Prostate gland (tissue), 2 donors: ENCODE measurements around the gene KCNE3. TPM values are rescaled to one million over a fixed set of nuclear protein-coding genes. Genes with fewer than 3 reads are reported as not detected.

Source experiments
- DNase-seq: peaks from one replicate; pipeline ENCODE4 v3.0.0-alpha.2; 2019; ENCODE audit warnings: low spot score
- H3K27ac ChIP-seq, 2 donors: fragments of 200-600 bp; sonication (generic); 2 replicates each; pipeline ENCODE4 v1.5.1; 2017 to 2019
- H3K27me3 ChIP-seq: fragments of 200-600 bp; sonication (generic); replicated peaks from 2 replicates; pipeline ENCODE4 v1.5.1; 2019; ENCODE audit not compliant: insufficient read depth
- H3K36me3 ChIP-seq, 2 donors: fragments of 200-600 bp; sonication (generic); 1 replicate in 1 of 2; 2 replicates in 1 of 2; pipeline versions ENCODE4 v1.5.1 to v1.8.1; 2017 to 2019
- H3K4me1 ChIP-seq: fragments of 200-600 bp; sonication (generic); replicated peaks from 2 replicates; pipeline ENCODE4 v1.5.1; 2019
- H3K4me3 ChIP-seq, 2 donors: fragments of 200-600 bp; sonication (generic); 2 replicates each; pipeline ENCODE4 v1.5.1; 2017 to 2019
- H3K9me3 ChIP-seq: fragments of 200-600 bp; sonication (generic); 2 replicates; pipeline ENCODE4 v1.5.1; 2017
- POLR2A ChIP-seq: fragments of 450-650 bp; IDR thresholded peaks from one replicate; pipeline ENCODE4 v1.6.1; 2016; ENCODE audit warnings: antibody characterized with exemption, mild to moderate bottlenecking
- POLR2AphosphoS5 ChIP-seq: sonication (generic); formaldehyde crosslinking; IDR thresholded peaks from one replicate; pipeline ENCODE4 v1.6.1; 2017; ENCODE audit warnings: antibody characterized with exemption
- WGBS: methylation state at CpG from one replicate; pipeline ENCODE4 v1.1.5; 2018; 5-methylcytosine and 5-hydroxymethylcytosine counted together
- intact Hi-C: fragments of 100-400 bp; cut with DNase I; formaldehyde crosslinking; loops from one replicate; pipeline ENCODE4 v1.14.2; 2022
- total RNA-seq, 2 donors: library from RNA; depleted of rRNA; stranded (reverse); fragments of >200 nt; gene quantifications; one replicate each; pipeline ENCODE4 v1.1.0, GENCODE V29; 2016
- TF ChIP-seq, protein P1 (sequence below), 4 experiments: fragments of 200-600 bp in 2 of 4; fragments of 450-650 bp in 2 of 4; sonication (generic) in 2 of 4; IDR thresholded peaks; 1 replicate in 3 of 4; 2 replicates in 1 of 4; pipeline ENCODE4 v1.5.1; 2016 to 2019; ENCODE audit warnings: antibody characterized with exemption in 4 of 4, mild to moderate bottlenecking in 2 of 4, moderate library complexity in 2 of 4

The KCNE3 gene
- total RNA-seq, 2 donors from 2014 or later: 8.2 to 10.7 TPM

DNA sequence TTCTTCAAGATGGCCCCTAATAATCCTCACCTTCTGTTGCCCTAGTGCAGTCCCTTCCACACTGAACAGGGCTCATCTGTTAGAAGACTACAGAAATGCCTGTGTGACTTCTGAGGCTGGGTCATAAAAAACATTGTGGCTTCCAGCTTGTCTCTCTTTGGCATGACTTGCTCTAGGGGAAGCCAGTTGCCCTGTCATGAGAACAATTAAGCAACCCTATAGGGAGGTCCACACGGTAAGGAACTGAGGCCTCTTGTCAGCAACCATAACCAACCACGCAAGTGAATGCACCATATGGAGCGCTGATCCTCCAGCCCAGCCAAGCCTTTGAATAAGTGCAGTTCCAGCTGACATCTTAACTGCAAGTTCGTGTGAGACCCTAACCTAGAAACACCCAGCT is 23.6 kb upstream of the KCNE3 start:
- Histone ChIP-seq H3K9me3 (no peaks in the 10 kb centered on the region), H3K27me3 (no peaks in the 10 kb centered on the region), H3K27ac (no peak overlapping the region), H3K4me1 (no peaks in the 10 kb centered on the region), H3K4me3 (no peak overlapping the region), H3K36me3 (no peaks in the 10 kb centered on the region)
- no peak for TF ChIP-seq POLR2AphosphoS5
- no peak for TF ChIP-seq POLR2A
- TF ChIP-seq, protein P1, sequence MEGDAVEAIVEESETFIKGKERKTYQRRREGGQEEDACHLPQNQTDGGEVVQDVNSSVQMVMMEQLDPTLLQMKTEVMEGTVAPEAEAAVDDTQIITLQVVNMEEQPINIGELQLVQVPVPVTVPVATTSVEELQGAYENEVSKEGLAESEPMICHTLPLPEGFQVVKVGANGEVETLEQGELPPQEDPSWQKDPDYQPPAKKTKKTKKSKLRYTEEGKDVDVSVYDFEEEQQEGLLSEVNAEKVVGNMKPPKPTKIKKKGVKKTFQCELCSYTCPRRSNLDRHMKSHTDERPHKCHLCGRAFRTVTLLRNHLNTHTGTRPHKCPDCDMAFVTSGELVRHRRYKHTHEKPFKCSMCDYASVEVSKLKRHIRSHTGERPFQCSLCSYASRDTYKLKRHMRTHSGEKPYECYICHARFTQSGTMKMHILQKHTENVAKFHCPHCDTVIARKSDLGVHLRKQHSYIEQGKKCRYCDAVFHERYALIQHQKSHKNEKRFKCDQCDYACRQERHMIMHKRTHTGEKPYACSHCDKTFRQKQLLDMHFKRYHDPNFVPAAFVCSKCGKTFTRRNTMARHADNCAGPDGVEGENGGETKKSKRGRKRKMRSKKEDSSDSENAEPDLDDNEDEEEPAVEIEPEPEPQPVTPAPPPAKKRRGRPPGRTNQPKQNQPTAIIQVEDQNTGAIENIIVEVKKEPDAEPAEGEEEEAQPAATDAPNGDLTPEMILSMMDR (IDR thresholded peaks at IDR 0.05): no peak
- 93% methylated on average over 4 of the region's 4 CpGs for WGBS
- intact Hi-C loops: no loop called here
- DNase-seq: no peak

DNA sequence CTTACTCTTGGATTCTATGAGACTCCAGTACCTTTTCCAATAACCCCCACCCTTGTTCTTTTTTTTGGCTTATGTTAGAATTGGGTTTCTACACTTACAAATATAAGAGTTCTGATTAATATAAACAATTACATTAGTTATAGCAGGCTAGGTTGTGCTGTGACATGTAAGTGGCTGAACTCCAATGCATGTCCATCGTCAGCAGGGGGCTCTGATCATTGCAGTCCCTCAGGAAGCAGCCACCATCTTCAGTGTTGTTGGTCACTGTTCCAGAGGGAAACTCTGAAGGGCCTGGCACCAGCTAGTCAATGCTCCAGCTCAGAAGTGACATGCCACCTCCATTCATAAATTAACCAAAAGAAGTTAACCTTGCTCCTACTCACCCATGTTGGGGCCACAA is 20.5 kb upstream of the KCNE3 start:
- Histone ChIP-seq H3K4me1 (no peaks in the 10 kb centered on the region), H3K9me3 (no peaks in the 10 kb centered on the region), H3K4me3 (no peak overlapping the region), H3K36me3 (no peaks in the 10 kb centered on the region), H3K27ac (no peak overlapping the region), H3K27me3 (no peaks in the 10 kb centered on the region)
- intact Hi-C loops: no loop called here
- 74% methylated on average over 1 of the region's 1 CpG for WGBS
- no peak for TF ChIP-seq POLR2A
- no peak for TF ChIP-seq POLR2AphosphoS5
- TF ChIP-seq, protein P1 (IDR thresholded peaks at IDR 0.05): no peak
- no peak for DNase-seq

DNA sequence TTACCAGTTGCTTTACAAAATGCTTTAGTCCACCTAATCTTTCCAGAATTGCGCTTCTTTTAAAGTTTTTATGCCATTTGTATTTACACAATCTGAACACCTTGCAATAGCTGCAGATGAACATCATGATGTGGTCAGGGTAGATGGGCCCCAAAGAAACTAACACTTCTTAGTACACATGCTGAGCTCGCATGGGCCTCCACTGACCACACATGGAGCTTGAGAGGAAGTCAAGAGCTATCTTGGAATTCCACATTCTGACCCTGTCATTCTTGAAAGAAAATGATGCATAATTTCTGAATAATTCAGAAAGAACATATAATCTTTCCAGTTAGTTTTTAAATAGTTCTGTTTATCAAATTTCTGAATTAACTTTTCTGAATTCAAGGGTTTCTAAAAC is 18.5 kb upstream of the KCNE3 start:
- no peaks in the 10 kb centered on the region for H3K36me3 ChIP-seq
- H3K27me3 ChIP-seq: no peaks in the 10 kb centered on the region
- no peaks in the 10 kb centered on the region for H3K4me1 ChIP-seq
- intact Hi-C loops: no loop called here
- 88% methylated on average over 2 of the region's 2 CpGs for WGBS
- H3K9me3 ChIP-seq: no peaks in the 10 kb centered on the region
- no peak overlapping the region for H3K27ac ChIP-seq
- TF ChIP-seq POLR2A: no peak
- TF ChIP-seq, protein P1 (IDR thresholded peaks at IDR 0.05): no peak
- no peak for DNase-seq
- no peak overlapping the region for H3K4me3 ChIP-seq

DNA sequence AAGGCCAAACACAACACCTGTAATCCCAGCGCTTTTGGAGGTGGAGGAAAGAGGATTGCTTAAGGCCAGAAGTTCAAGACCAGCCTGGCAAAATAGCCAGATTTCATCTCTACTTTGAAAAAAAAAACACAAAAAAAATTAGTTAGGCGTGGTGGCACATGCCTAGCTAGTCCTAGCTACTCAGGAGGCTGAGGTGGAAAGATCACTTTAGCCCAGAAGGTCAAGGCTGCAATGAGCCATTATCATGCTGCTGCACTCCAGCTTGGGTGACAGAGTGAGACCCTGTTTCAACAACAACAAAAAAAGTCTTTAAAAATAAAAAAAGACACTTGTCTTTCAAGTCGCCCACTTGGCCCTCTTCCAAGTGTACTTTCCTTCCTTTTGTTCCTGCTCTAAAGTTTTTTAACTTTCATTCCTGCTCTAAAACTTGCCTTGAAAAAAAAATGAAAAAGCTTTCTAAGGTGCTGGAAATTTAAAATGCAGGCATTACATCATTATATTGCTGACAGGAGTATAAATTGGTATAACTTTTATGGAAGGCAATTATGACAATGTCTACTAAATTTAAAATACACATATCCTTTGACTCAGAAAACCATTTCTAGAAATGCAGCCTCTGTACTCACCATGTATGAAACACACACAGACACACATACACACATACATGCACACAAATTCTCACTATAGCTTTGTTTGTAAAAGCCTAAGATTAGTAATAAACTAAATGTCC is 13.5 kb upstream of the KCNE3 start:
- no peak overlapping the region for H3K4me3 ChIP-seq
- no peaks in the 10 kb centered on the region for H3K36me3 ChIP-seq
- H3K27me3 ChIP-seq: no peaks in the 10 kb centered on the region
- TF ChIP-seq POLR2A (no peak), POLR2AphosphoS5 (no peak)
- TF ChIP-seq, protein P1 (IDR thresholded peaks at IDR 0.05): no peak
- H3K9me3 ChIP-seq: no peaks in the 10 kb centered on the region
- H3K4me1 ChIP-seq: no peaks in the 10 kb centered on the region
- no peak for DNase-seq
- H3K27ac ChIP-seq: no peak overlapping the region
- intact Hi-C loops: no loop called here
- 61% methylated on average over 3 of the region's 3 CpGs for WGBS

DNA sequence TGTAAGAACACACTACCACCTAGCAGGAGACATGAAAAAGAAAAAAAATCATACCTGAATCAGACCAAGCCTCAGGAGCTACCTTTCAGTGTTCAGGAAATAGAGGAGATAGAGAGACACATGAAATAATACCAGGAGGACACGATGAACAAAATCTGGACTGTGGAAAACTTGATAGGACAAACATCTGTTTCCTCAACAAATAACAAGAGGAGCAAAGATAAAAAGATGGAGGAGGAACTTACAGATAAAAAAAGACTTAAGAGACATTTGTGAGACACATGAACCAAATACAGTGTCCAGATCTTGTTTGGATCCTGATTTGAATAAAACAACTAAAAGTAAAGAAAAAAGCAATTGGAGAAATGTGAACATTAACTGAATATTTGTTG is 12.4 kb upstream of the KCNE3 start:
- TF ChIP-seq POLR2A (no peak), POLR2AphosphoS5 (no peak)
- TF ChIP-seq, protein P1 (IDR thresholded peaks at IDR 0.05): no peak
- no peaks in the 10 kb centered on the region for H3K36me3 ChIP-seq

More for the DNA sequence above, 12.4 kb upstream of the KCNE3 start:
- Histone ChIP-seq H3K4me3 (no peak overlapping the region), H3K27ac (no peak overlapping the region), H3K4me1 (no peaks in the 10 kb centered on the region), H3K27me3 (no peaks in the 10 kb centered on the region), H3K9me3 (no peaks in the 10 kb centered on the region)
- WGBS: 21% methylated on average over 1 of the region's 1 CpG
- no peak for DNase-seq
- intact Hi-C loops: no loop called here
